BLaER1 treated with 17β-estradiol and CSF1 and Interleukin-3, amounts not matched to agents 10 nM and 100 nM (cell line): ENCODE data around the gene SLC10A3.
"Not testable (repeated sequence)": the region's sequence is repeated elsewhere in the genome, so short reads cannot be mapped to it uniquely, and the experiment has no call there.

Source experiments
- H3K27ac ChIP-seq, 11 experiments: shearing (Covaris generic); formaldehyde crosslinking; 2 replicates each; pipeline ENCODE4 v1.8.1; 2022
- H3K27me3 ChIP-seq, 11 experiments: shearing (Covaris generic); formaldehyde crosslinking; 2 replicates each; pipeline ENCODE4 v1.8.1; 2022
- H3K36me3 ChIP-seq, 11 experiments: shearing (Covaris generic); formaldehyde crosslinking; 2 replicates each; pipeline ENCODE4 v1.8.1; 2022
- H3K4me1 ChIP-seq, 10 experiments: shearing (Covaris generic); formaldehyde crosslinking; 2 replicates each; pipeline ENCODE4 v1.8.1; 2022
- H3K4me2 ChIP-seq, 11 experiments: shearing (Covaris generic); formaldehyde crosslinking; 2 replicates each; pipeline ENCODE4 v1.8.1; 2022
- H3K4me3 ChIP-seq, 10 experiments: shearing (Covaris generic); formaldehyde crosslinking; 2 replicates each; pipeline ENCODE4 v1.8.1; 2022
- H3K9ac ChIP-seq, 11 experiments: shearing (Covaris generic); formaldehyde crosslinking; 2 replicates each; pipeline ENCODE4 v1.8.1; 2022
- H3K9me3 ChIP-seq, 11 experiments: shearing (Covaris generic); formaldehyde crosslinking; replicated peaks in 1 of 11; 2 replicates each; pipeline ENCODE4 v1.8.1; 2022
- H4K20me1 ChIP-seq, 11 experiments: shearing (Covaris generic); formaldehyde crosslinking; 2 replicates each; pipeline ENCODE4 v1.8.1; 2022
- Cebpa-rat ChIP-seq, 11 experiments: shearing (Covaris generic); IDR thresholded peaks; 2 replicates each; pipeline ENCODE4 v1.8.1; 2022

SLC10A3 gene

GRCh38 chrX:154506483-154507332 lies 16.3 kb upstream of the SLC10A3 start:
- peaks cover 12 to 59% (median 32%) of the 10 kb centered on the region in 11 experiments; a peak in 21 of 22 replicates for H3K9me3 ChIP-seq
- no peak for TF ChIP-seq Cebpa-rat (IDR thresholded peaks at IDR 0.05)
- peaks cover 0 to 10% (median 0%) of the 10 kb centered on the region in 11 experiments; a peak in 2 of 22 replicates for H4K20me1 ChIP-seq
- H3K27me3 ChIP-seq = peaks cover 9 to 82% (median 62%) of the 10 kb centered on the region in 11 experiments; a peak in 21 of 22 replicates
- H3K36me3 ChIP-seq = peaks cover 15 to 45% (median 22%) of the 10 kb centered on the region in 11 experiments; a peak in 19 of 22 replicates
- peaks cover 4 to 8% (median 7%) of the 10 kb centered on the region in 10 experiments; a peak in 19 of 20 replicates for H3K4me1 ChIP-seq
- no peak overlapping the region for H3K27ac ChIP-seq
- H3K4me3 ChIP-seq = no peak overlapping the region
- no peak overlapping the region for H3K9ac ChIP-seq
- H3K4me2 ChIP-seq = no peak overlapping the region

GRCh38 chrX:154505734-154506133 lies 15.3 kb upstream of the SLC10A3 start:
- Histone ChIP-seq H3K36me3 (peaks cover 15 to 45% (median 22%) of the 10 kb centered on the region in 11 experiments; a peak in 19 of 22 replicates), H3K4me3 (no peak overlapping the region), H3K4me2 (no peak overlapping the region), H4K20me1 (peaks cover 0 to under 1% (median 0%) of the 10 kb centered on the region in 11 experiments; a peak in 1 of 22 replicates), H3K9ac (no peak overlapping the region), H3K9me3 (peaks cover 12 to 56% (median 30%) of the 10 kb centered on the region in 11 experiments; a peak in 21 of 22 replicates), H3K27ac (no peak overlapping the region), H3K4me1 (no peaks in the 10 kb centered on the region), H3K27me3 (peaks cover 9 to 81% (median 61%) of the 10 kb centered on the region in 11 experiments; a peak in 21 of 22 replicates)
- TF ChIP-seq Cebpa-rat (IDR thresholded peaks at IDR 0.05) = no peak

GRCh38 chrX:154502989-154503388 lies 12.6 kb upstream of the SLC10A3 start:
- no peak overlapping the region for H3K27ac ChIP-seq
- H3K4me1 ChIP-seq = no peaks in the 10 kb centered on the region
- no peak overlapping the region for H3K4me2 ChIP-seq
- no peaks in the 10 kb centered on the region; a peak in 1 of 22 replicates for H4K20me1 ChIP-seq
- H3K9ac ChIP-seq = no peak overlapping the region
- H3K9me3 ChIP-seq = peaks cover 0 to 30% (median 9%) of the 10 kb centered on the region in 11 experiments; a peak in 8 of 22 replicates
- peaks cover 3 to 31% (median 14%) of the 10 kb centered on the region in 11 experiments; a peak in 14 of 22 replicates for H3K36me3 ChIP-seq
- peaks cover 17 to 85% (median 62%) of the 10 kb centered on the region in 11 experiments for H3K27me3 ChIP-seq
- TF ChIP-seq Cebpa-rat (IDR thresholded peaks at IDR 0.05) = no peak
- no peak overlapping the region for H3K4me3 ChIP-seq

DNA sequence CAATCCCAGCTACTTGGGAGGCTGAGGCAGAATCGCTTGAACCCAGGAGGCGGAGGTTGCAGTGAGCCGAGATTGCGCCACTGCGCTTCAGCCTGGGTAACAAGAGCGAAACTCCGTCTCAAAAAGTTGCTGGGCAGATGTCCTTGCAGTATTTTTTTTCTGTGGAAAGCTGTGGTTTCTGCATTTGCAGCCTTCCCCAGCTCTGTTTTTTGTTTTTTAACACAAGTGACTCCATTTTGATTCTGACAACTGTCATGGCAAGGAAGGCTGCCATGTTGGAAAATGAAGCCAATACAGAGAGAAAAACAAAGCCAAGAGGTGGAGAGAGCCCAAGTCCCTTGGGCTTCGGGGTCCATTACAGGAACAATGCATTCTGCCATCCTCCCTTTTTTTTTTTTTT lies 11.7 kb upstream of the SLC10A3 start:
- Histone ChIP-seq H3K9ac (no peak overlapping the region), H3K36me3 (peaks cover 3 to 22% (median 12%) of the 10 kb centered on the region in 11 experiments; a peak in 14 of 22 replicates), H3K27me3 (peaks cover 16 to 86% (median 69%) of the 10 kb centered on the region in 11 experiments), H3K4me2 (no peak overlapping the region), H3K9me3 (peaks cover 0 to 29% (median 6%) of the 10 kb centered on the region in 11 experiments; a peak in 7 of 22 replicates), H3K27ac (no peak overlapping the region), H4K20me1 (no peaks in the 10 kb centered on the region; a peak in 1 of 22 replicates), H3K4me1 (peaks cover 0 to 5% (median 0%) of the 10 kb centered on the region in 10 experiments; a peak in 2 of 20 replicates), H3K4me3 (no peak overlapping the region)
- TF ChIP-seq Cebpa-rat (IDR thresholded peaks at IDR 0.05) = no peak

DNA sequence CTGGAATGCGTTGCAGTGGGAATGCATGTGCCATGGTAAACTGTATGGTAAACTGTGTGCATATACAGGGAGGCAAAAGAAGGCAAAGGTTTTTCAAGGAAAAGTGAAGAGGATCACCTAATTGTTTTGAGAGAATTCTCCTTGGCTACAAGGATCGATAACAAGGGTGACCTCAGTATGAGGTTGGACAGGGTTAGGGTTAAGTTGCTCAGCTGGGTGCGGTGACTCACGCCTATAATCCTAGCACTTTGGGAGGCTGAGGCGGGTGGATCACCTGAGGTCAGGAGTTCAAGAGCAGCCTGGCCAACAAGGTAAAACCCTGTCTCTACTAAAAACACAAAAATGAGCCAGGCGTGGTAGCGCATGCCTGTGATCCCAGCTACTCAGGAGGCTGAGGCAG lies 11.0 kb upstream of the SLC10A3 start:
- Histone ChIP-seq H3K27me3 (peaks cover 23 to 86% (median 74%) of the 10 kb centered on the region in 11 experiments), H3K9me3 (peaks cover 0 to 22% (median 0%) of the 10 kb centered on the region in 11 experiments; a peak in 6 of 22 replicates), H3K36me3 (peaks cover 0 to 15% (median 8%) of the 10 kb centered on the region in 11 experiments; a peak in 14 of 22 replicates)
- not testable (repeated sequence) for H4K20me1 ChIP-seq, H3K4me1 ChIP-seq, H3K4me3 ChIP-seq, H3K4me2 ChIP-seq, H3K27ac ChIP-seq, H3K9ac ChIP-seq

GRCh38 chrX:154496591-154497137 lies 6.2 kb upstream of the SLC10A3 start:
- H3K36me3 ChIP-seq, H3K4me2 ChIP-seq, H3K4me3 ChIP-seq, H3K4me1 ChIP-seq, H3K9ac ChIP-seq, H3K27ac ChIP-seq, H3K9me3 ChIP-seq, H4K20me1 ChIP-seq: not testable (repeated sequence)
- H3K27me3 ChIP-seq = peaks cover 49 to 99% (median 81%) of the 10 kb centered on the region in 11 experiments

GRCh38 chrX:154495472-154495922 lies 5.1 kb upstream of the SLC10A3 start:
- TF ChIP-seq Cebpa-rat (IDR thresholded peaks at IDR 0.05) = no peak
- H3K27me3 ChIP-seq = peaks cover 49 to 88% (median 73%) of the 10 kb centered on the region in 11 experiments
- peaks cover 0 to 9% (median 6%) of the 10 kb centered on the region in 10 experiments; a peak in 11 of 20 replicates for H3K4me1 ChIP-seq
- H3K9ac ChIP-seq = no peak overlapping the region
- no peaks in the 10 kb centered on the region for H3K36me3 ChIP-seq
- H3K4me2 ChIP-seq = no peak overlapping the region
- H3K4me3 ChIP-seq = no peak overlapping the region
- H3K27ac ChIP-seq = no peak overlapping the region
- H4K20me1 ChIP-seq = 0 out of 22 replicates have a peak, but pooled peaks cover 0 to 5% (median 0%) of the 10 kb centered on the region in 11 experiments
- peaks cover 0 to 11% (median 0%) of the 10 kb centered on the region in 11 experiments; a peak in 1 of 22 replicates for H3K9me3 ChIP-seq

DNA sequence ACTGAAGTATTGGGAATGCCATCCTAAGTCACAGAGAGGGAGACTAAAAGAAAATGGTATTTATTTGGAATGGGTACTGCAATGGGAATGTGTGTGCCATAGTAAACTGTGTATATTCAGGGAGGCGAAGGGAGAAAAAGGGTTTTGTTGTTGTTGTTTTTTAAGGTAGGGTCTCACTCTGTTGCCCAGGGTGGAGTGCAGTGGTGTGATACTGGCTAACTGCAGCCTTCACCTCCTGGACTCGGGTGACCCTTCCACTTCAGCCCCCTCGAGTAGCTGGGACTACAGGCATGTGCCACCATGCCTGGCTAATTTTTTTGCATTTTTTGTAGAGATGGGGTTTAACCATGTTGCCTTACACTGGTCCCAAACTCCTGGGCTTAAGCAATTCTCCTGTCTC lies 4.3 kb upstream of the SLC10A3 start:
- Histone ChIP-seq H3K27me3 (peaks cover 44 to 81% (median 65%) of the 10 kb centered on the region in 11 experiments), H3K9me3 (peaks cover 0 to 19% (median 6%) of the 10 kb centered on the region in 11 experiments; a peak in 6 of 22 replicates), H3K4me1 (peaks cover 0 to 11% (median 8%) of the 10 kb centered on the region in 10 experiments; a peak in 16 of 20 replicates), H3K36me3 (no peaks in the 10 kb centered on the region), H3K27ac (no peak overlapping the region), H3K4me2 (no peak overlapping the region), H3K9ac (no peak overlapping the region), H3K4me3 (no peak overlapping the region), H4K20me1 (0 out of 22 replicates have a peak, but pooled peaks cover 0 to 5% (median 0%) of the 10 kb centered on the region in 11 experiments)
- TF ChIP-seq Cebpa-rat (IDR thresholded peaks at IDR 0.05) = no peak
